OCI-LY1 (cell line): Measurements from ENCODE around the gene VAV3.

Experiments used
- H2AFZ ChIP-seq: fragments of 200-600 bp; sonication (generic), shearing (Covaris generic); 2 replicates; pipeline ENCODE4 v1.6.0; 2014; ENCODE audit warnings: antibody characterized with exemption, mild to moderate bottlenecking, low read length
- H3F3A ChIP-seq: fragments of 200-600 bp; sonication (generic), shearing (Covaris generic); 2 replicates; pipeline ENCODE4 v1.6.0; 2014; ENCODE audit warnings: mild to moderate bottlenecking, antibody characterized with exemption, low read length, moderate library complexity; ENCODE audit not compliant: insufficient read depth
- H3K27ac ChIP-seq: fragments of 200-600 bp; sonication (generic); 2 replicates; pipeline ENCODE4 v1.5.1; 2014; ENCODE audit warnings: low read length, mixed run types, mild to moderate bottlenecking, low read depth; ENCODE audit not compliant: poor library complexity, severe bottlenecking
- H3K27me3 ChIP-seq: fragments of 200-600 bp; sonication (generic); 2 replicates; pipeline ENCODE4 v1.6.0; 2014; ENCODE audit warnings: antibody characterized with exemption, mild to moderate bottlenecking, low read length, moderate library complexity; ENCODE audit not compliant: insufficient read depth
- H3K36me3 ChIP-seq: fragments of 200-600 bp; sonication (generic); 2 replicates; pipeline ENCODE4 v1.6.1; 2014; ENCODE audit warnings: mild to moderate bottlenecking, antibody characterized with exemption, low read length, moderate library complexity, mixed read lengths; ENCODE audit not compliant: insufficient read depth
- H3K4me1 ChIP-seq: fragments of 200-600 bp; sonication (generic); 2 replicates; pipeline ENCODE4 v1.5.1; 2014; ENCODE audit warnings: mild to moderate bottlenecking, low read length, moderate library complexity; ENCODE audit not compliant: insufficient read depth, severe bottlenecking
- H3K4me2 ChIP-seq: fragments of 200-600 bp; sonication (generic), shearing (Covaris generic); 2 replicates; pipeline ENCODE4 v1.6.1; 2014; ENCODE audit warnings: low read length
- H3K4me3 ChIP-seq: fragments of 200-600 bp; sonication (generic); 2 replicates; pipeline ENCODE4 v1.5.1; 2014; ENCODE audit warnings: low read length, low read depth, mild to moderate bottlenecking, mixed read lengths; ENCODE audit not compliant: poor library complexity, severe bottlenecking
- H3K79me2 ChIP-seq: fragments of 200-600 bp; shearing (Covaris generic); 2 replicates; pipeline ENCODE4 v1.6.1; 2016; ENCODE audit warnings: mixed run types, low read length, mixed read lengths; ENCODE audit not compliant: insufficient read depth
- H3K9ac ChIP-seq: fragments of 200-600 bp; sonication (generic), shearing (Covaris generic); 2 replicates; pipeline ENCODE4 v1.6.1; 2014; ENCODE audit warnings: mild to moderate bottlenecking, low read length, mixed read lengths
- H3K9me2 ChIP-seq: fragments of 200-600 bp; sonication (generic), shearing (Covaris generic); 2 replicates; pipeline ENCODE4 v1.6.1; 2014; ENCODE audit warnings: low read depth, mild to moderate bottlenecking, low read length, mixed read lengths
- H3K9me3 ChIP-seq: fragments of 200-600 bp; shearing (Covaris generic); 2 replicates; pipeline ENCODE4 v1.6.1; 2014; ENCODE audit warnings: low read length, mixed read lengths
- H4K20me1 ChIP-seq: fragments of 200-600 bp; sonication (generic), shearing (Covaris generic); 2 replicates; pipeline ENCODE4 v1.6.0; 2016; ENCODE audit warnings: mild to moderate bottlenecking, low read length; ENCODE audit not compliant: insufficient read depth
- CTCF ChIP-seq: fragments of 200-600 bp; sonication (generic), shearing (Covaris generic); IDR thresholded peaks from 2 replicates; pipeline ENCODE4 v1.5.1; 2017; ENCODE audit warnings: mild to moderate bottlenecking, antibody characterized with exemption, low read length, moderate library complexity, mixed read lengths
- EZH2 ChIP-seq: fragments of 200-600 bp; sonication (generic), shearing (Covaris generic); IDR thresholded peaks from 2 replicates; pipeline ENCODE4 v1.8.0; 2017; ENCODE audit warnings: borderline replicate concordance, mixed run types, mild to moderate bottlenecking, antibody characterized with exemption, low read length, moderate library complexity, mixed read lengths

Gene VAV3

DNA sequence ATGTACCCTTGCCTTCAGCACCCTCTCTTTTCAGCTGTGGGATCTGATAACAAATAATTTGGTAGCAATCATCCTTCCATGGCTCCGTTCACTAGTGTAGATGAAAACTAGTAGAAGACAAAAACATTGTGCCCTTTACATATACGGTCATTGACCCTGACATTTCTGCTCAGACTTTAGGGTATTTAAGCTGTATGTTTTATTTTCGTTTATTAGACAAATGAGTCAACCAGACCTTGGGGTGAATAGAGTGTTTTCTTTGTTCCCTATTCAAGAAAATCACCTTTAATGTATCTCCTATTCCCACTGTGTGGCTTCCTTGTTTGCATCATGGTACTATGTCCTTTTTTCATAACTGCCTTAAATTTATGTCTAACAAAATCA lies 187.3 kb downstream of the VAV3 start:
- Histone ChIP-seq H2AFZ (no peak overlapping the region), H4K20me1 (no peaks in the 10 kb centered on the region), H3K9ac (peak overlapping the region; percentile 37; the same call in 1 of the 2 replicates), H3K27me3 (no peaks in the 10 kb centered on the region), H3K9me3 (no peaks in the 10 kb centered on the region), H3K4me2 (peak overlapping the region; percentile 54), H3F3A (peaks cover 7% of the 10 kb centered on the region; the same call in 1 of the 2 replicates), H3K27ac (peak overlapping the region; percentile 90), H3K36me3 (no peaks in the 10 kb centered on the region), H3K4me3 (peak overlapping the region; percentile 8), H3K4me1 (peaks cover 76% of the 10 kb centered on the region), H3K79me2 (no peaks in the 10 kb centered on the region), H3K9me2 (no peaks in the 10 kb centered on the region)
- TF ChIP-seq EZH2: no peak
- no peak for TF ChIP-seq CTCF

DNA sequence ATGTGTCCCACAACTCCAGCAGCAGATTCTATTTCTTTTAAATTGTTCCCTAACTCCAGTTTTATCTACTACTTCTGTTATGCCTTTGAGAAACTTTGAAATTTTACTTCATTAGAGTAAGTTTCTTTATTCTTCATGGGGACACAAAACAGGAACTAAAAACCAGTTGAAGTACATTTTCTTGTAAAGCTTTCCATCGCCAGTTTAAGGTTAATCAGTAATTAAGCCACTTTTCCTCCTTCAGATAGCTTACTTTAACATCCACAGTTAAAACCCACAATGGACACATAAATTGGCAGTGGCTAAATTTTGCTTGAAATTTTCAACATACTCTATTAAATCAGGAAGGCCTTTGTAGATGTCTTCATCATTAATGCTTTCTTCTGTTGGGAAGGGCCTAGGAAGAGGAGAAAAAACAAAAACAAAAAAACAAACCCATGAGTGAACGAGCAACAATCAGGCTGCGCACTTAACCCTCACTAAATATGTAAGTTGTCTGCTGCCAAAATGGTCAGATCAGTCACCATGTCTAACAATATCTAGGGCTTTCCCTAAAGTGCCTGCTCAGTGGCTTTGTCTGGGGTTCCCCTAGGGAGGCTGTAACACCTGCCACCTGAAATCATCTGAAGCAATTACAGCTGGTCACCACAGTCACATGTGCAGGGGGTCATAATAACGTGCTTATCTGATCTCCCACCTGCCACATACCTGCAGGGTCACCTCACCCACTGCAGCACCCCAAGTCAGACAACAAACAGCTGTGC lies 187.9 kb downstream of the VAV3 start:
- TF ChIP-seq EZH2 (no peak), CTCF (no peak)
- Histone ChIP-seq H3K27me3 (no peaks in the 10 kb centered on the region), H3K9ac (peak overlapping the region; percentile 37; the same call in 1 of the 2 replicates), H3K27ac (peak overlapping the region; percentile 90), H3K4me1 (peaks cover 70% of the 10 kb centered on the region), H3F3A (peaks cover 7% of the 10 kb centered on the region; the same call in 1 of the 2 replicates), H3K79me2 (no peaks in the 10 kb centered on the region), H2AFZ (no peak overlapping the region), H3K9me2 (no peaks in the 10 kb centered on the region), H3K4me3 (peak overlapping the region; percentile 8), H4K20me1 (no peaks in the 10 kb centered on the region), H3K36me3 (no peaks in the 10 kb centered on the region), H3K9me3 (no peaks in the 10 kb centered on the region), H3K4me2 (peak overlapping the region; percentile 54)

DNA sequence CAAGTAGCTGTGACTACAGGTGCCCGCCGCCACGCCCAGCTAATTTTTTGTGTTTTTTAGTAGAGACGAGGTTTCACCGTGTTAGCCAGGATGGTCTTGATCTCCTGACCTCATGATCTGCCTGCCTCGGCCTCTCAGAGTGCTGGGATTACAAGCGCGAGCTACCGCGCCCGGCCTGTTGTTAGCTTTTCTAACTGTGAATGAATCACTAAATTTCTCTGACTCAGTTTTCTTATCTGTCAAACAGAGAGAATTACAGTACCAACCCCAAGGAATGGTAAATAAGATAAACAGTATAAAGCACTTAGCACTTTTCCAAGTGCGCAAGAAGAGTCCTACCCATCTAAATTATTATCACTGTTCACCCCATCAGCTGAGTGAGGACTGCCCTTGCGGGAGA lies 193.6 kb downstream of the VAV3 start:
- H3K79me2 ChIP-seq: no peaks in the 10 kb centered on the region
- no peak overlapping the region for H2AFZ ChIP-seq
- no peak overlapping the region for H3K9ac ChIP-seq
- TF ChIP-seq EZH2: no peak
- TF ChIP-seq CTCF: no peak
- H3K4me2 ChIP-seq: no peak overlapping the region
- no peak overlapping the region for H3K27ac ChIP-seq
- H3F3A ChIP-seq: no peaks in the 10 kb centered on the region
- no peaks in the 10 kb centered on the region for H3K9me2 ChIP-seq
- no peaks in the 10 kb centered on the region for H4K20me1 ChIP-seq
- no peaks in the 10 kb centered on the region for H3K9me3 ChIP-seq
- no peak overlapping the region for H3K4me3 ChIP-seq
- H3K36me3 ChIP-seq: peaks cover 13% of the 10 kb centered on the region; the same call in 1 of the 2 replicates
- H3K4me1 ChIP-seq: peaks cover 24% of the 10 kb centered on the region
- no peaks in the 10 kb centered on the region for H3K27me3 ChIP-seq
